Keratinocyte (primary cell): ENCODE measurements around the gene LNPEP. TPM values are rescaled to one million over a fixed set of nuclear protein-coding genes. Genes with fewer than 3 reads are reported as not detected.

Source experiments
- DNase-seq: peaks from one replicate; pipeline ENCODE4 v3.0.0-alpha.2; 2011; ENCODE audit warnings: low read depth, missing footprints, low spot score
- FAIRE-seq: peaks from 2 replicates; lab custom pipeline; 2011; peaks lifted over from hg19 to GRCh38; lab: Jason Lieb, UNC
- H2AFZ ChIP-seq: 2 replicates; pipeline ENCODE4 v1.6.0; 2012; ENCODE audit warnings: low read length, control low read depth, inconsistent platforms; ENCODE audit not compliant: control insufficient read depth
- H3K27ac ChIP-seq: 2 replicates; pipeline ENCODE4 v1.5.1; 2011; ENCODE audit warnings: low read length; ENCODE audit not compliant: control insufficient read depth, insufficient read depth
- H3K27me3 ChIP-seq: 3 replicates; pipeline ENCODE4 v1.6.0; 2011; ENCODE audit warnings: low read length; ENCODE audit not compliant: control insufficient read depth, insufficient read depth; ENCODE audit errors: extremely low read depth
- H3K36me3 ChIP-seq, 2 experiments: 2 replicates in 1 of 2; 3 replicates in 1 of 2; pipeline ENCODE4 v1.5.1; 2011; ENCODE audit warnings: low read length in 2 of 2, mild to moderate bottlenecking in 1 of 2; ENCODE audit not compliant: control insufficient read depth in 2 of 2, insufficient read depth in 2 of 2; ENCODE audit errors: extremely low read depth in 1 of 2
- H3K4me1 ChIP-seq: 3 replicates; pipeline ENCODE4 v1.5.1; 2011; ENCODE audit warnings: low read length; ENCODE audit not compliant: control insufficient read depth, insufficient read depth; ENCODE audit errors: extremely low read depth
- H3K4me2 ChIP-seq: 3 replicates; pipeline ENCODE4 v1.6.0; 2011; ENCODE audit warnings: low read depth, low read length; ENCODE audit not compliant: control insufficient read depth, insufficient read depth; ENCODE audit errors: extremely low read depth
- H3K4me3 ChIP-seq, 3 experiments: fragments of 200-600 bp in 1 of 3; sonication (generic) in 1 of 3; 2 replicates in 2 of 3; 3 replicates in 1 of 3; pipeline ENCODE4 v1.5.1; 2011 to 2016; ENCODE audit warnings: low read length in 3 of 3, mild to moderate bottlenecking in 3 of 3, control low read depth in 2 of 3, inconsistent platforms in 1 of 3, low read depth in 1 of 3, mixed read lengths in 1 of 3, mixed run types in 1 of 3, moderate library complexity in 1 of 3; ENCODE audit not compliant: control insufficient read depth in 2 of 3, insufficient read depth in 2 of 3; ENCODE audit errors: extremely low read depth in 1 of 3
- H3K79me2 ChIP-seq: 2 replicates; pipeline ENCODE4 v1.6.0; 2012; ENCODE audit warnings: low read length; ENCODE audit not compliant: control insufficient read depth, insufficient read depth
- H3K9ac ChIP-seq: 3 replicates; pipeline ENCODE4 v1.6.0; 2011; ENCODE audit warnings: low read length; ENCODE audit not compliant: control insufficient read depth, insufficient read depth; ENCODE audit errors: extremely low read depth
- H3K9me1 ChIP-seq: 3 replicates; pipeline ENCODE4 v1.6.0; 2011; ENCODE audit warnings: low read length; ENCODE audit not compliant: control insufficient read depth, insufficient read depth; ENCODE audit errors: extremely low read depth
- H3K9me3 ChIP-seq: 2 replicates; pipeline ENCODE4 v1.5.1; 2012; ENCODE audit warnings: low read depth, low read length; ENCODE audit not compliant: control insufficient read depth
- H4K20me1 ChIP-seq: 3 replicates; pipeline ENCODE4 v1.6.0; 2011; ENCODE audit warnings: low read length; ENCODE audit not compliant: control insufficient read depth, insufficient read depth; ENCODE audit errors: extremely low read depth
- CTCF ChIP-seq, 3 experiments: IDR thresholded peaks in 1 of 3; conservative IDR thresholded peaks in 1 of 3; optimal IDR thresholded peaks in 1 of 3; 2 replicates in 2 of 3; 3 replicates in 1 of 3; pipeline versions ENCODE3 to v1.5.1; 2011; ENCODE audit warnings: low read length in 3 of 3, mild to moderate bottlenecking in 3 of 3, moderate library complexity in 2 of 3, control low read depth in 1 of 3, inconsistent platforms in 1 of 3; ENCODE audit not compliant: insufficient read depth in 2 of 3; ENCODE audit errors: extremely low read depth in 1 of 3
- EZH2 ChIP-seq: IDR thresholded peaks from one replicate; pipeline ENCODE4 v1.6.1; 2012; ENCODE audit warnings: inconsistent platforms, mild to moderate bottlenecking, low read length, moderate library complexity
- dilution Hi-C: fragments of 300-500 bp; cut with MboI; formaldehyde crosslinking; loops from one replicate; pipeline ENCODE4 v1.7.0; 2020; ENCODE audit warnings: low sequenced_read_pairs; ENCODE audit not compliant: extremely low pct_ligation_motif_present
- polyA plus RNA-seq, 5 experiments: library from polyadenylated mRNA; depleted of rRNA in 3 of 5; stranded (reverse) in 3 of 5; stranded (forward) in 1 of 5; unstranded in 1 of 5; fragments of >200 nt; gene quantifications; 1 replicate in 1 of 5; 2 replicates in 3 of 5; 3 replicates in 1 of 5; pipeline versions ENCODE4 v1.2.1 to v1.2.3, GENCODE V29; 2011 to 2012; ENCODE audit warnings: missing spikeins in 2 of 5, low read depth in 1 of 5, low replicate concordance in 1 of 5

LNPEP gene
- polyA plus RNA-seq, 1 donor (not counting 4 experiments of a cell fraction or from before 2014, with no cell fraction given) = 26.6 TPM

GRCh38 chr5:96922499-96923244 lies 13.2 kb upstream of the LNPEP start:
- Histone ChIP-seq H3K4me3 (peak overlapping the region in 2 of 3 experiments; percentile 20 to 51), H3K79me2 (no peaks in the 10 kb centered on the region), H4K20me1 (no peaks in the 10 kb centered on the region), H3K27ac (peak overlapping the region; percentile 46), H2AFZ (peak overlapping the region; percentile 70), H3K27me3 (no peaks in the 10 kb centered on the region), H3K4me2 (peak overlapping the region; percentile 68), H3K4me1 (peaks cover 29% of the 10 kb centered on the region), H3K9ac (peak overlapping the region; percentile 38), H3K9me1 (no peaks in the 10 kb centered on the region), H3K9me3 (no peaks in the 10 kb centered on the region), H3K36me3 (peaks cover 0 to 2% of the 10 kb centered on the region in 2 experiments)
- no peak for DNase-seq
- no peak for TF ChIP-seq EZH2
- dilution Hi-C loops = no loop called here
- FAIRE-seq = no peak

GRCh38 chr5:96924016-96924443 lies 11.8 kb upstream of the LNPEP start:
- H2AFZ ChIP-seq = peak overlapping the region; percentile 36
- no peak overlapping the region for H3K9ac ChIP-seq
- no peaks in the 10 kb centered on the region for H3K9me3 ChIP-seq
- no peak overlapping the region for H3K4me3 ChIP-seq
- H3K27ac ChIP-seq = peak overlapping the region; percentile 65
- H3K4me2 ChIP-seq = peak overlapping the region; percentile 59
- dilution Hi-C loops = no loop called here
- H3K79me2 ChIP-seq = no peaks in the 10 kb centered on the region
- peak; percentile 58 for DNase-seq
- no peak for TF ChIP-seq EZH2
- no peak for TF ChIP-seq CTCF (optimal IDR thresholded peaks at IDR 0.05 in 1 of 3, IDR thresholded peaks at IDR 0.05 in 1 of 3, conservative IDR thresholded peaks at IDR 0.05 in 1 of 3; ENCODE audit: extremely low read depth in 1 of 3, insufficient read depth in 2 of 3, low read length in 3 of 3)
- no peaks in the 10 kb centered on the region for H3K27me3 ChIP-seq
- H3K36me3 ChIP-seq = no peaks in the 10 kb centered on the region
- FAIRE-seq = peak; percentile 87
- no peaks in the 10 kb centered on the region for H4K20me1 ChIP-seq
- no peaks in the 10 kb centered on the region for H3K9me1 ChIP-seq
- peaks cover 29% of the 10 kb centered on the region for H3K4me1 ChIP-seq
